ENCODE results near the gene PTBP1.

- TF ChIP-seq, protein P1, sequence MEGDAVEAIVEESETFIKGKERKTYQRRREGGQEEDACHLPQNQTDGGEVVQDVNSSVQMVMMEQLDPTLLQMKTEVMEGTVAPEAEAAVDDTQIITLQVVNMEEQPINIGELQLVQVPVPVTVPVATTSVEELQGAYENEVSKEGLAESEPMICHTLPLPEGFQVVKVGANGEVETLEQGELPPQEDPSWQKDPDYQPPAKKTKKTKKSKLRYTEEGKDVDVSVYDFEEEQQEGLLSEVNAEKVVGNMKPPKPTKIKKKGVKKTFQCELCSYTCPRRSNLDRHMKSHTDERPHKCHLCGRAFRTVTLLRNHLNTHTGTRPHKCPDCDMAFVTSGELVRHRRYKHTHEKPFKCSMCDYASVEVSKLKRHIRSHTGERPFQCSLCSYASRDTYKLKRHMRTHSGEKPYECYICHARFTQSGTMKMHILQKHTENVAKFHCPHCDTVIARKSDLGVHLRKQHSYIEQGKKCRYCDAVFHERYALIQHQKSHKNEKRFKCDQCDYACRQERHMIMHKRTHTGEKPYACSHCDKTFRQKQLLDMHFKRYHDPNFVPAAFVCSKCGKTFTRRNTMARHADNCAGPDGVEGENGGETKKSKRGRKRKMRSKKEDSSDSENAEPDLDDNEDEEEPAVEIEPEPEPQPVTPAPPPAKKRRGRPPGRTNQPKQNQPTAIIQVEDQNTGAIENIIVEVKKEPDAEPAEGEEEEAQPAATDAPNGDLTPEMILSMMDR (IDR thresholded peaks at IDR 0.05; ENCODE audit: low read length): no peak
- TF ChIP-seq EZH2 (IDR thresholded peaks at IDR 0.05; ENCODE audit: borderline replicate concordance, low read length): no peak
Observed at GRCh38 chr19:784541-784940, 12.7 kb upstream of the PTBP1 start.
